Stimulated activated CD4-positive, alpha-beta T cell treated with anti-CD3 and anti-CD28 coated beads, Interleukin-1b, Interleukin-23, amount 100 ng/mL, for 1 hour (primary cell): Measurements from ENCODE around the gene ITPRID1.

Experiments
- DNase-seq, 2 donors: peaks; one replicate each; pipeline ENCODE4 v3.0.0-alpha.2; 2020; ENCODE audit warnings: low read depth in 2 of 2

The ITPRID1 gene

DNA sequence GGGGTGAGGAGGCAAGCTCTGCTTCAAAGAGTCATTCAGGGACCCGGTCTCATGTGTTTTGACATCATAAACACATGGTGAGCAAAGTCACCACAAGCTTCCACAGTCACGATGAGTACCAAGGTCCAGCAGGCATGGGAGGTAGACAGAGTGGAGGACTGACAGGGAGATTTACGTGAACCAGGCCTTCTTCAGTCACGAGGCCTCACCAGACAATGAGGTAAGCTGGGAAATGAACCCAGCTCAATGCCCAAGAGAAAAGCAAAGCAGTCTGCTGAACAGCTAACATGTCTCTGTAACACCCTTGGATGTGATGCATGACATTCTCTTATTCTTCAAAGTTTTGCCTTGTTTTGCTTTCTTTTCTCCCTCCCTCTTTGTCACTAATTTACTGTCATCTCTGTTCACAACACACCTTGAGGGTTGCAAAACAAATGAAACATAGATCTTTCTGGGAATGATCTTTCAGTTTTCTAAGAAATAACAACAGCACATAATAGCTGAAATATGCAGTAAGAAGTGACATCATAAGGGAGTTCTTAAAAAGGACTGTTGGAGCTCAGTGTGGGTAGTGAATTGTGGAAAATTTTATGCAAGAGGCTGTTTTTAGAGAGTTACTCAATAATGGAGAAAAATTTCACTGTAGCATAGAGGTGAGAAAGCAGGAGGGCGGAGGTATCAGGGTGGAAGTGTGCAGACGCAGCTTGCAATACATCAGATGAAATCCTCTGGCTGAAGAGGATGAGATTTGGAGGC is 182.1 kb downstream of the ITPRID1 start:
- no peak for DNase-seq

DNA sequence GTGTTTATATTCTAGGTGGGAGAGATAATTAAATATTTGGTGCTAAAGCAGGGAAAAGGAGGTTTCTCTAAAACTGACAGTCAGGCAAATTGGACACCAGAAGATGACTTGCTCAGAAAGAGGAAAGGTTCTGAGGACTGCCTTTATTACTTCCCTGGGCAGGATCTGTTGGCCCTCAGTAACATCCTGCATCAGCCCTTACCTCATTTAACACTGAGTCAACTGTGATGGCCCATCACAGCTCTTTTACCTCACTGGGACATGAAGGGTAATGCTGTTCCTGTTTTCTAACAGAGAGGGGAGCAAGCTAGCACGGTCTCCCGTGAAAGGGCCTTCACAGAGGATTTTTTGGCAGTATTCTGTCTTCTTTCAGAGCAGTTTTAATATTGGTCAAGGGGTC is 185.2 kb downstream of the ITPRID1 start:
- DNase-seq = no peak

DNA sequence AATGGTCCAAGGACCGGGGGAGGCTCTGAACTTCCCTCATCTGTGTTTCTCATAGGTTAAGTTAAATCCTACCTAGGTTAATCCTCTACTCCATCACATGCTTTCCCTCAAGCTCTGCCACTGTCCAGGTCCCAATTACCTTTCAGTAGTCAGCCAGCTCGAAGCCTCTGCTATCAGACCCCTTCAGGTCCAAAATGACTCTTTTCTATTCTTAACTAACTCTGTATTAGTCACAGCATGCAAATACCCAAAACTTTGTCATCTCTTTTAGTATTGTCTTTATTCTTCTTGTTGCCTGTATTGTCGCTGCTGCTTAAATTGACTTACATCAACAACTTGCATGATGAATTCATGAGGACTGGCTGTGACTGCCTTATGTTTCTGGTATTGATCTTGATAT is 188.5 kb downstream of the ITPRID1 start:
- DNase-seq = no peak

DNA sequence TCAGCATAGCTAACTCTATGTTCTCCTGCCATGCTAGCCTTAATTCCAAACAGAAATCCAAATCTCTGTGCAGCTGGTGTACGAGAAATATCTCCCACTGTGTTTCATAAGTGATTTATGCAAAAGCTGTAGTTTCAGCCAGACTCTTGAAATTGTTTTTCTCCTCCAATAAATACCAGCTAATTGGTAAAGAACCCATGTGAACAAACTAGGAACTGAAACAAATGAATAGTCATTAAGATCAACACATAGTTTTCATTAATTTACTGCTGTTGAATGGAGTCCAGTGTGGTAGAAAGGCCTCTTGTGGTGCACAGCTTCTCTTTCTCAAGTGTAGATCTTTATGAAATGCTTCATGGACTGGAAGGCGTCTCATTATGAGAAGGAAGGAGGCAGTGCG is 191.5 kb downstream of the ITPRID1 start:
- no peak for DNase-seq

DNA sequence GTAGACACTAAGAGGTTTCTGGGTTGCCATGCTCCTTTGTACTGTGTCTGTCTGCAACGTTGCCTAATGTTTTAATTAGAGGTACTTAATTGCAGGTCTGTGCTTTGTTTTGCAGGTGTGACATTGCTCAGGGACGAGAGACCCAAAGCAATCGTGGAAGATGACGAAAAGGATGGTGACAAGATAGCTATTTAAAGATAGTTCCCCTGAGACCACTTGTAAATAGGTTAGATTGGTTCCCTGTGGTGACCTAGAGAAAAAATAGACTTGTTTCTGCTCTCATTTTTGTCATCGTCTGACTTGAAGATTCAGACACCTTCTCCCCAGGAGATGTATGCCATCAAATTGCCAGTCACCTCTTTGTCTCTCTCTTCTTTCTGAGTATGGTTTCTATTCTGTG is 193.2 kb downstream of the ITPRID1 start:
- no peak for DNase-seq
